Right lobe of liver (tissue), 6 donors: Measurements from ENCODE around the gene COQ6. TPM values are rescaled to one million over a fixed set of nuclear protein-coding genes. Genes with fewer than 3 reads are reported as not detected.

Experiments used
- ATAC-seq, 4 donors: fragments of 200-7000 bp; cut with Tn5 transposase; one replicate each; pipeline ENCODE4 v1.9.1; 2020; ENCODE audit warnings: mild to moderate bottlenecking in 4 of 4, moderate library complexity in 4 of 4
- DNase-seq, 3 donors: peaks; one replicate each; pipeline ENCODE4 v3.0.0-alpha.2; 2020
- H3K27ac ChIP-seq, 3 donors: fragments of 200-600 bp; one replicate each; pipeline ENCODE4 v1.8.0; 2022
- H3K27me3 ChIP-seq, 2 donors: fragments of 200-600 bp; one replicate each; pipeline ENCODE4 v1.8.0; 2022
- H3K36me3 ChIP-seq, 4 donors: fragments of 200-600 bp; sonication (generic) in 1 of 4; one replicate each; pipeline versions ENCODE4 v1.5.1 to v1.8.0; 2017 to 2022; ENCODE audit warnings: control low read depth in 1 of 4
- H3K4me1 ChIP-seq, 4 donors: fragments of 200-600 bp; sonication (generic) in 1 of 4; one replicate each; pipeline versions ENCODE4 v1.5.1 to v1.8.0; 2017 to 2022; ENCODE audit warnings: control low read depth in 1 of 4
- H3K4me3 ChIP-seq, 3 donors: fragments of 200-600 bp; one replicate each; pipeline ENCODE4 v1.8.0; 2022
- H3K9me3 ChIP-seq, 4 donors: fragments of 200-600 bp; sonication (generic) in 1 of 4; one replicate each; pipeline versions ENCODE4 v1.5.1 to v1.8.0; 2017 to 2022; ENCODE audit warnings: control low read depth in 1 of 4
- CTCF ChIP-seq, 4 donors: fragments of 200-600 bp in 3 of 4; fragments of 450-650 bp in 1 of 4; IDR thresholded peaks; one replicate each; pipeline versions ENCODE4 v1.5.1 to v1.8.0; 2016 to 2022; ENCODE audit warnings: antibody characterized with exemption in 4 of 4, mild to moderate bottlenecking in 2 of 4
- POLR2A ChIP-seq: fragments of 450-650 bp; IDR thresholded peaks from one replicate; pipeline ENCODE4 v1.6.1; 2017; ENCODE audit warnings: antibody characterized with exemption, mild to moderate bottlenecking
- WGBS: methylation state at CpG from one replicate; pipeline ENCODE4 v1.1.6; 2018; ENCODE audit warnings: low coverage, low lambda C conversion rate; ENCODE audit not compliant: insufficient coverage; ENCODE audit errors: missing lambda C conversion rate; 5-methylcytosine and 5-hydroxymethylcytosine counted together
- intact Hi-C, 2 donors: fragments of 100-400 bp; cut with DNase I; formaldehyde crosslinking; loops; one replicate each; pipeline versions ENCODE4 v1.11.2 to v1.14.1; 2022
- total RNA-seq, 6 experiments: library from RNA; depleted of rRNA in 2 of 6; stranded (reverse); fragments of >200 nt in 2 of 6; fragmentation: NEBNext Ultra II Directional in 3 of 6; extraction: Animal tissue kit (Norgen Biotek cat#: 25700) in 3 of 6; gene quantifications; one replicate each; pipeline versions ENCODE4 v1.1.0 to v1.2.4, GENCODE V29; 2016 to 2023
- donor health status: DM: no; HTN: yes; CAD: no.
- donor health status: DM: no; HTN: no; CAD: no.
- donor health status: DM: no; HTN: no; CAD: no.
- donor health status: DM: no; HTN: yes; CAD: no.
- donor health status: DM: no; HTN: yes; CAD: no.

Gene COQ6
- total RNA-seq, 6 experiments from 2014 or later = 11.6 to 60.9 (median 16.8) TPM

- peaks cover 0 to 23% (median 5%) of the 10 kb centered on the region in 4 donors for H3K36me3 ChIP-seq
- H3K27ac ChIP-seq = no peak overlapping the region
- DNase-seq (no peak), ATAC-seq (no peak)
- no peaks in the 10 kb centered on the region for H3K4me1 ChIP-seq
- TF ChIP-seq POLR2A (no peak), CTCF (IDR thresholded peaks at IDR 0.05) (no peak)
- no peaks in the 10 kb centered on the region for H3K9me3 ChIP-seq
- 83% methylated on average over 1 of the region's 2 CpGs for WGBS
- H3K27me3 ChIP-seq = no peaks in the 10 kb centered on the region
- intact Hi-C loops = no loop called here
- no peak overlapping the region for H3K4me3 ChIP-seq
Observed at GRCh38 chr14:73937012-73937411, 13.1 kb upstream of the COQ6 start.

- Histone ChIP-seq H3K4me3 (no peak overlapping the region), H3K27me3 (no peaks in the 10 kb centered on the region), H3K9me3 (no peaks in the 10 kb centered on the region), H3K4me1 (peaks cover 0 to 8% (median 0%) of the 10 kb centered on the region in 4 donors), H3K27ac (no peak overlapping the region), H3K36me3 (no peaks in the 10 kb centered on the region)
- intact Hi-C loops = no loop called here
- DNase-seq = no peak
- ATAC-seq = no peak
- 50% methylated on average over 1 of the region's 7 CpGs for WGBS
- no peak for TF ChIP-seq CTCF (IDR thresholded peaks at IDR 0.05)
- no peak for TF ChIP-seq POLR2A
Observed at GRCh38 chr14:73942180-73942579, 7.9 kb upstream of the COQ6 start.

- no peak for TF ChIP-seq CTCF (IDR thresholded peaks at IDR 0.05)
- no peak for TF ChIP-seq POLR2A
- 3% methylated on average over 2 of the region's 4 CpGs for WGBS
- H3K4me3 ChIP-seq = no peak overlapping the region
- peaks cover 0 to 8% (median 0%) of the 10 kb centered on the region in 4 donors for H3K4me1 ChIP-seq
- H3K9me3 ChIP-seq = no peaks in the 10 kb centered on the region
- no peaks in the 10 kb centered on the region for H3K27me3 ChIP-seq
- peak; percentile 74 to 93 (median 89) for ATAC-seq
- peak in 1 of 3 donors; percentile 35 for DNase-seq
- intact Hi-C loops = no loop called here
- no peak overlapping the region for H3K27ac ChIP-seq
- H3K36me3 ChIP-seq = no peaks in the 10 kb centered on the region
Observed at GRCh38 chr14:73943083-73943482, 7.0 kb upstream of the COQ6 start.

- Histone ChIP-seq H3K27me3 (no peaks in the 10 kb centered on the region), H3K4me1 (peaks cover 0 to 12% (median 2%) of the 10 kb centered on the region in 4 donors), H3K36me3 (no peaks in the 10 kb centered on the region), H3K27ac (no peak overlapping the region), H3K4me3 (no peak overlapping the region), H3K9me3 (no peaks in the 10 kb centered on the region)
- TF ChIP-seq POLR2A (no peak), CTCF (IDR thresholded peaks at IDR 0.05) (no peak)
- DNase-seq (no peak), ATAC-seq (no peak)
- 60% methylated on average over 1 of the region's 17 CpGs for WGBS
- intact Hi-C loops = no loop called here
Observed at GRCh38 chr14:73944432-73945158, 5.5 kb upstream of the COQ6 start.
